SU-DHL-6 (cell line): Measurements from ENCODE around the gene DAAM1.

Experiments
- H2AFZ ChIP-seq: fragments of 200-600 bp; sonication (generic); 2 replicates; pipeline ENCODE4 v1.6.1; 2014; ENCODE audit warnings: low read depth, mild to moderate bottlenecking, moderate library complexity, mixed read lengths, antibody characterized with exemption, low read length; ENCODE audit not compliant: severe bottlenecking
- H3F3A ChIP-seq: fragments of 200-600 bp; shearing (Covaris generic); 2 replicates; pipeline ENCODE4 v1.6.0; 2016; ENCODE audit warnings: antibody characterized with exemption, mild to moderate bottlenecking; ENCODE audit not compliant: insufficient read depth
- H3K27ac ChIP-seq: fragments of 200-600 bp; sonication (generic); 2 replicates; pipeline ENCODE4 v1.5.1; 2016; ENCODE audit warnings: low read depth, mild to moderate bottlenecking, low read length, moderate library complexity, mixed read lengths
- H3K27me3 ChIP-seq: fragments of 200-600 bp; sonication (generic), shearing (Covaris generic); 2 replicates; pipeline ENCODE4 v1.6.0; 2014; ENCODE audit warnings: mild to moderate bottlenecking, low read length
- H3K36me3 ChIP-seq: fragments of 200-600 bp; sonication (generic); 2 replicates; pipeline ENCODE4 v1.6.1; 2014; ENCODE audit warnings: mild to moderate bottlenecking, low read length, mixed read lengths
- H3K4me2 ChIP-seq: fragments of 300-600, 200-600 bp; shearing (Covaris generic), sonication (generic); 2 replicates; pipeline ENCODE4 v1.6.0; 2014; ENCODE audit warnings: low read length, low read depth, mild to moderate bottlenecking; ENCODE audit not compliant: poor library complexity, severe bottlenecking
- H3K4me3 ChIP-seq: fragments of 200-600 bp; sonication (generic); 2 replicates; pipeline ENCODE4 v1.5.1; 2014; ENCODE audit warnings: antibody characterized with exemption, low read length, mild to moderate bottlenecking, mixed read lengths; ENCODE audit not compliant: insufficient read depth, poor library complexity, severe bottlenecking
- H3K79me2 ChIP-seq: fragments of 200-600 bp; sonication (generic); 2 replicates; pipeline ENCODE4 v1.6.1; 2014; ENCODE audit warnings: mild to moderate bottlenecking, low read length, moderate library complexity; ENCODE audit not compliant: insufficient read depth
- H3K9ac ChIP-seq: fragments of 200-600 bp; sonication (generic); 2 replicates; pipeline ENCODE4 v1.7.0; 2014; ENCODE audit warnings: mild to moderate bottlenecking, low read length
- H3K9me2 ChIP-seq: fragments of 200-600 bp; sonication (generic); replicated peaks from 2 replicates; pipeline ENCODE4 v1.6.1; 2014; ENCODE audit warnings: low read length; ENCODE audit not compliant: insufficient read depth
- H3K9me3 ChIP-seq: fragments of 200-600 bp; sonication (generic); 2 replicates; pipeline ENCODE4 v1.6.1; 2014; ENCODE audit warnings: low read length, mixed read lengths; ENCODE audit not compliant: insufficient read depth
- H4K20me1 ChIP-seq: fragments of 200-600 bp; sonication (generic); 2 replicates; pipeline ENCODE4 v1.6.1; 2014; ENCODE audit warnings: low read depth, mild to moderate bottlenecking, antibody characterized with exemption, low read length, moderate library complexity, mixed read lengths
- CTCF ChIP-seq: fragments of 200-600 bp; sonication (generic); IDR thresholded peaks from one replicate; pipeline ENCODE4 v1.5.1; 2017; ENCODE audit warnings: antibody characterized with exemption, mild to moderate bottlenecking, low read length, moderate library complexity; ENCODE audit not compliant: insufficient read depth, poor library complexity, severe bottlenecking
- EZH2phosphoT487 ChIP-seq: fragments of 200-600 bp; sonication (generic), shearing (Covaris generic); conservative IDR thresholded peaks from 2 replicates; pipeline ENCODE4 v1.6.1; 2018; ENCODE audit warnings: mild to moderate bottlenecking, antibody characterized with exemption, low read length, moderate library complexity, mixed read lengths

Gene DAAM1

GRCh38 chr14:59281609-59282377 lies 93.3 kb downstream of the DAAM1 start:
- Histone ChIP-seq H3K9ac (no peak overlapping the region), H3K27ac (no peak overlapping the region), H2AFZ (no peak overlapping the region), H3K27me3 (no peaks in the 10 kb centered on the region), H3K36me3 (peaks cover 7% of the 10 kb centered on the region; the same call in 1 of the 2 replicates), H3K4me3 (no peak overlapping the region), H4K20me1 (no peaks in the 10 kb centered on the region), H3K9me2 (no peaks in the 10 kb centered on the region), H3F3A (no peaks in the 10 kb centered on the region), H3K4me2 (no peak overlapping the region), H3K9me3 (no peaks in the 10 kb centered on the region), H3K79me2 (no peaks in the 10 kb centered on the region)
- TF ChIP-seq CTCF (no peak), EZH2phosphoT487 (no peak)

GRCh38 chr14:59282378-59282765 lies 93.9 kb downstream of the DAAM1 start:
- no peaks in the 10 kb centered on the region for H3K27me3 ChIP-seq
- TF ChIP-seq EZH2phosphoT487 (no peak), CTCF (no peak)
- H3K79me2 ChIP-seq, result no peaks in the 10 kb centered on the region
- H4K20me1 ChIP-seq, result no peaks in the 10 kb centered on the region
- no peak overlapping the region for H3K27ac ChIP-seq
- H3K9ac ChIP-seq, result no peak overlapping the region
- H3K4me2 ChIP-seq, result no peak overlapping the region
- no peaks in the 10 kb centered on the region for H3K9me2 ChIP-seq
- no peaks in the 10 kb centered on the region for H3F3A ChIP-seq
- no peak overlapping the region for H3K4me3 ChIP-seq
- H3K36me3 ChIP-seq, result peaks cover 7% of the 10 kb centered on the region; the same call in 1 of the 2 replicates
- no peak overlapping the region for H2AFZ ChIP-seq
- no peaks in the 10 kb centered on the region for H3K9me3 ChIP-seq

GRCh38 chr14:59283361-59283760 lies 94.9 kb downstream of the DAAM1 start:
- Histone ChIP-seq H3K27ac (no peak overlapping the region), H3K9me3 (no peaks in the 10 kb centered on the region), H3K79me2 (no peaks in the 10 kb centered on the region), H3K9me2 (no peaks in the 10 kb centered on the region), H3K36me3 (peaks cover 7% of the 10 kb centered on the region; the same call in 1 of the 2 replicates), H3F3A (no peaks in the 10 kb centered on the region), H3K9ac (no peak overlapping the region), H2AFZ (no peak overlapping the region), H3K4me3 (no peak overlapping the region), H3K4me2 (no peak overlapping the region), H3K27me3 (no peaks in the 10 kb centered on the region), H4K20me1 (no peaks in the 10 kb centered on the region)
- TF ChIP-seq EZH2phosphoT487, result no peak

GRCh38 chr14:59284059-59284458 lies 95.6 kb downstream of the DAAM1 start:
- no peak for TF ChIP-seq CTCF
- TF ChIP-seq EZH2phosphoT487, result no peak
- no peak overlapping the region for H3K4me3 ChIP-seq

More at GRCh38 chr14:59284059-59284458, 95.6 kb downstream of the DAAM1 start:
- H3K9me3 ChIP-seq, result no peaks in the 10 kb centered on the region
- no peaks in the 10 kb centered on the region for H4K20me1 ChIP-seq
- no peak overlapping the region for H2AFZ ChIP-seq
- no peaks in the 10 kb centered on the region for H3K79me2 ChIP-seq
- H3K36me3 ChIP-seq, result peaks cover 7% of the 10 kb centered on the region; the same call in 1 of the 2 replicates
- no peak overlapping the region for H3K9ac ChIP-seq
- H3K27ac ChIP-seq, result no peak overlapping the region
- no peaks in the 10 kb centered on the region for H3F3A ChIP-seq
- no peak overlapping the region for H3K4me2 ChIP-seq
- no peaks in the 10 kb centered on the region for H3K9me2 ChIP-seq
- no peaks in the 10 kb centered on the region for H3K27me3 ChIP-seq
